Stimulated activated naive CD4-positive, alpha-beta T cell treated with Interleukin-2 at 50 U/mL for 16 hours (primary cell): ENCODE measurements around the gene TMEM170B.
"Not testable (repeated sequence)": the region's sequence is repeated elsewhere in the genome, so short reads cannot be mapped to it uniquely, and the experiment has no call there.

Experiments
- DNase-seq: peaks from one replicate; lab custom pipeline; 2025; lab: John Stamatoyannopoulos, UW

TMEM170B gene

GRCh38 chr6:11528996-11529395 lies 8.6 kb upstream of the TMEM170B start:
- DNase-seq: no peak

DNA sequence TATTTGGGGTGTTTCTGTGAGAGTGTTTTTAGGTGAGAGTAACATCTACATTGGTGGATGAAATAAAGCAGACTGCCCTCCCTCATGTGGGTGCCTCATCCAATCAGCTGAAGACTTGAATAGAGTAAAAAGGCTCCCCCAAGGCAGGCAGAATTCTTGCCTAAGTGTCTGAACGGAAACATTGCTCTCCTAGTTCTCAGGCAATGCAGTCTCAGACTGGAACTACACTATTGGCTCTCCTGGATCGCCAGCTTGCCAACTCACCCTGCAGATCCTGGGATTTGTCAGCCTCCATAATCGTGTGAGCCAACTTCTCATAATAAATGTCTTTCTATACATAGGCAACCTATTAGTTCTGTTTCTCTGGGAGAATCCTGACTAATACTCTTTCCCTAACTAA lies 5.5 kb upstream of the TMEM170B start:
- DNase-seq: no peak

DNA sequence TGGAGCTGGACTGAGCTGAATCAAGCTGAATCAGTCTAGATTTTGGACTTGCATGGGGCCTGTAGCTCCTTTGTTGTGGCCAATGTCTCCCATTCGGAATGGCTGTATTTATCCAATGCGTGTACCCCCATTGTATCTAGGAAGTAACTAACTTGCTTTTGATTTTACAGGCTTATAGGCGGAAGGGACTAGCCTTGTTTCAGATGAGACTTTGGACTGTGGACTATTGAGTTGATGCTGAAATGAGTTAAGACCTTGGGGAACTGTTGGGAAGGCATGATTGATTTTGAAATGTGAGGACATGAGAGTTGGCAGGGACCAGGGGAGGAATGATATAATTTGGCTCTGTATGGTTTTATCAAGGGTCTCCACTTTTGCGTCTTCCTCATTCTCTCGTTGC lies 3.0 kb upstream of the TMEM170B start:
- no peak for DNase-seq

GRCh38 chr6:11535801-11536230 lies 1.7 kb upstream of the TMEM170B start:
- DNase-seq: no peak

DNA sequence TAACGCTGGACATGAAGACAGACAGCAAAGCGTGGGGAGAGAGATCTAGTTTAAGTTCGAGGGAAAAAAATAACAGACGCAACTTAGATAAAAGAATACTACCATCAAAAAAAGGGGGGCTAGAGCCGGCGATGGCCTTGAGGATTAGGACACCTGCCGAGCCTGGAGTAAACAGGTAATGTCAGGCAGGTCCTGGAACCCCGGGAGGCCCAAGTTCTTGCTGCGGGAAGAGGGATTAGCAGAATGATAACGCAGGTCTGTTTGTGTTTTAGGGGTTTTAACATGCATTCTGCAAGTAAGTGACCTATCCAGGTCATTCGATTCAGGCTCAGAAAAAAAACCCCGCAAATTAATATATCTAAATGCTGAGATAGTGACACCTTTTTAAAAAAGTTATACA lies 754 bp upstream of the TMEM170B start:
- DNase-seq: no peak

GRCh38 chr6:11538052-11538818 lies 686 bp downstream of the TMEM170B start:
- DNase-seq: no peak

DNA sequence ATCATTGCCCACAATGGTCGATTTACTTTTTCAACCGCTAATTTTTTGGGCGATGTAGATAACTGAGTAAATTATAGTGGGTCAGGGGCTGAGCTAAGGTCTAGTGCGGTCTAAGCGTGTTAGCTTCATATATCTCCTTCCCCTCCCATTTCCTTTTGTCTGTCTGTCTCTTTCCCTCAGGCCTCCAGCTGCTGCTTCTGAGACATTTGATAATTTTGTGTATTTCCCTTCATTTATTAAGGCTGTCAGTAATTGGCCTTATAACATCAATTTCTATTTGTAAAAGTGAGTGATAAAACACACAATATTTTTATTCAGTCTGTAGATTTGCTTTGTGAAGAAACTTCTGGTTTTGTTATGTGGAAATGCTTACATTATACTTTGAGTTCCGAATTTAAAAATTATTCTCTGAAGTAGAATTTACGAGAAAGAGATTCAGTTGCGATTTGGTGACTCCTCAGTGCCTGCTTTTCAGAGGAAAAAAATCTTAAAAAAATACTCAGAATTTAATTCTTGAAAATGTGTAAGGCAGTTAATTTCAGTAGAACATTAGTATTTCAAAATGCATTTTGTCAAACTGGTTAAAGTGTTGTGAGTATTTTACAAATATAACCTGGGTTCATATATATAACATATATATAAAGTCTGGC lies 1.4 kb downstream of the TMEM170B start:
- DNase-seq: no peak

- DNase-seq: no peak
These were observed 5.3 kb downstream of the TMEM170B start for GRCh38 chr6:11542863-11543262.

GRCh38 chr6:11543919-11544518 lies 6.5 kb downstream of the TMEM170B start:
- no peak for DNase-seq

DNA sequence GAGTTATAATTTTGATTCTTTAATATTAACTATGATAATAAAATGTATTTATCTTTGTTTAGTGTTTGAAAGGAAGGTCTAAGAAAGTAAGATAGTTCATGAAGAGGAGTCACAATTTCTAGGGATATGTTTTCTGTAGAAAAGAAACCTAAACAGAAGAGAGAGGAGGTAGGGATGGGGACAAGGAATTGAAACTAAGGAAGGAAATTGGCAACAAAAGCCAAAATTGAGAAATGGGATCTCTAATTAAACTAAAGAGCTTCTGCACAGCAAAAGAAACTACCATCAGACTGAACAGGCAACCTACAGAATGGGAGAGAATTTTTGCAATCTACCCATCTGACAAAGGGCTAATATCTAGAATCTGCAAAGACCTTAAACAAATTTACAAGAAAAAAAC lies 10.3 kb downstream of the TMEM170B start:
- not testable (repeated sequence) for DNase-seq

DNA sequence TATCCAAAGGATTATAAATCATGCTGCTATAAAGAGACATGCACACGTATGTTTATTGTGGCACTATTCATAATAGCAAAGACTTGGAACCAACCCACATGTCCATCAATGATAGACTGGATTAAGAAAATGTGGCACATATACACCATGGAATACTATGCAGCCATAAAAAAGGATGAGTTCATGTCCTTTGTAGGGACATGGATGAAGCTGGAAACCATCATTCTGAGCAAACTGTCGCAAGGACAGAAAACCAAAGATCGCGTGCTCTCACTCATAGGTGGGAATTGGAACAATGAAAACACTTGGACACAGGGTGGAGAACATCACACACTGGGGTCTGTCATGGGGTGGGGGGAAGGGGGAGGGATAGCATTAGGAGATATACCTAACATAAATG lies 11.0 kb downstream of the TMEM170B start:
- not testable (repeated sequence) for DNase-seq

- DNase-seq: no peak
These were observed 13.5 kb downstream of the TMEM170B start for GRCh38 chr6:11551053-11551452.

- DNase-seq: no peak
These were observed 14.9 kb downstream of the TMEM170B start for GRCh38 chr6:11552442-11552841.

DNA sequence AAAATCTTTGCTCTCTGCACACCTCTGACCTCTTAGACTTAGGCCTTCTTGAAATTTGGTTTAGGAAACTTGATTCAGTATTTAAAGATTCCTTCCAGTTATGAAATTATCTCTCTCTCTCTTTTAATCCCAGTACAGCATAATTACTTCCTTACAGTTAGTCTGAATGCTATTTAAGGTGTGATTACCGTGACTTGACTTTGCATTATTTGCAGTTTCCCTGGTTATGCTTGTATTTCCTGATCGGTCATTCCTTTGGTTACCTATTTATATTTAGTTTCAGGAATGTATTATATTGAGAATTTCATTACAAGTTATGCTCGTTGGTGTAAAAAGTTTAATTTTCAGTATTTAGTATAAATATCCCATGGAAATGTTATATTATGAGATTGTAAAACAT lies 16.3 kb downstream of the TMEM170B start:
- DNase-seq: no peak

GRCh38 chr6:11556309-11556708 lies 18.8 kb downstream of the TMEM170B start:
- no peak for DNase-seq

DNA sequence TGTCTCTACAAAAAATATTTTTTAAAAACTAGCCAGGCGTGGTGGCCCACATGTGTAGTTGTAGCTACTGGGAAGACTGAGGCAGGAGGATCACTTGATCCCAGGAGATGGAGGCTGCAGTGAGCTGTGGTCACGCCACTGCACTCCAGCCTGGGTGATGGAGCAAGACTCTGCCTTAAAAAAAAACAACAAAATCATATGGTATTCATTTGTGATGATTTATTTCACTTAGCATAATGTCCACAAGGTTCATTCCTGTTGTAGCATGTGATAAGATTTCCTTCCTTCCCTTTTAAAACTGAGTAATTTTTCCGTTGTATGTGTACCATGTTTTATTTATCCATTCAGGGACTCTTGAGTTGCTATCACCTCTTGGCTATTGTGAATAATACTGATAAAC lies 26.2 kb downstream of the TMEM170B start:
- no peak for DNase-seq

- no peak for DNase-seq
These were observed 29.1 kb downstream of the TMEM170B start for GRCh38 chr6:11566609-11567008.

DNA sequence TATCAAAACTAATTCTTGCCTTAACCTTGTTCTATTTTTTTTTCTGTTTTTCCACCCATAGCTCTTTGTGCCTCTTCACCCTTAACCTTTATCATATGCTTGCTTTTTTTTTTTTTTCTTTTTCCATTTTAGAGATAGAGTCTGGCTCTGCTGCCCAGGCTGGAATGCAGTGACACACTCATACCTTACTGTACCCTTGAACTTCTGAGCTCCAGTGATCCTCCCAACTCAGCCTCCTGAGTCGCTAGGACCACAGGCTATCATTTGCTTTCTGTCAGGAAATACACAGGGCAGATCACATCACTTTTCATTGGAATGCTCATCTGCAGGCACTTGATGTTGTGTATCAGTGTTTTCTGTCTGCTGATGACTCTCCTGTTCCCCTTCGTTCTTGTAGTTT lies 33.5 kb downstream of the TMEM170B start:
- no peak for DNase-seq

DNA sequence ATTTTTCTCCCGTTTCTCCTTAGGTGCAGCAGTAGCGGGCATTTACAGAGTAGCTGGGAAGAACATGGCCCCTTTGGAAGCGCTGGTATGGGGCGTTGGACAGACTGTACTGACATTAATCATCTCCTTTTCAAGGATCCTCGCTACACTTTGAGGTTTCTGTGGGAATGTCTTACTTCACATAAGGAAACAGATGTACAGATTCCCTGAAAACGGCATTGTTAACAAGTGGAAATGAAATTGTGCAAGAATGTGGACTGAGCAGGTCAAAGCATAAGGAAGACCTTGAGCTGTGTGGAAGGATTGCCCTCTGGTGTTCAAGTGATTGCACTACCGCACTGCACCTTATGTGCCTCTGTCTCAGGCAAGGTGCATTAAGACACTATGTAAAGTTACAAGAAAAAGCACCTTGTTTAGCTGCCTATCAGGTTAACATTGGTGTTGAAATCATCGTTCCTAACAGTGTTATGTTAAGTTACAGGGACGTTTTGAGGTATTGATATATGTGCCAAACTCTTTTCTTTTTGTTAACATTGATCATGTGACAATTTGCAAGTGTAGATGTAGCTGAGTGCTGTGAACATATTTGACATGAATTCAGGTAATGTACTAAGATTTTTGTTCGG lies 38.0 kb downstream of the TMEM170B start:
- peak; percentile 11 for DNase-seq

DNA sequence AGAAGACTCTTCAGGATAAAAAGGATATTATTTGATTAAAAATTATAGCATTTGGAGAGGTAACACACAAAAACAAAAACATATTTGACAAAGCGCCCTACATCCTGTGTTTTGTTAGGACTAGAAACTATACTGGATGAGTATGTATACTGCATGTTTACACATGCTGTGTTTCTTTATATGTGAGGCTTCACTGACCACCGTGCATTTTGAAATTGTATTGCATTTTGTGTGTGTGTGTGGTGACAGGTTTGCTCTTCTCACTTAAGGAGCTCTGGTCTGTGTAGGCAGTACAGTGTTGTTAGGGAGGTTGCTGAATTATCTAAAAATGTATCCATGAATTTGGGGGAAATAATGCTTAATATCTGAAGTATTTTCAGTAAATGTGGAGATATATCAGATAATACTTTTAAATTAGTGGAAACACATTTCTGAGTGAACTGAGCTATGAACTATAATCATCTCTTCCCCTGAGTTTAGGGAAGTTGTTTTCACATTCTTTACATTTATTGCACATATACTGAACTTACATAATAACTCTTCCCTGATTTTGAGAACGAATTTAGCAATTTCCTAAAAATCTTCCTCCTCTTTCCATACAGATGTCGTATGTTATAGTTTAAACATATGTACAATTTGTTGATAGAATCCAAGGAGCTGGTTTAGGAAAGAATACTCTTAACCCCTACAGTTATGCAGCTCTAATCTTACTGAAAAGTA lies 43.3 kb downstream of the TMEM170B start:
- no peak for DNase-seq

DNA sequence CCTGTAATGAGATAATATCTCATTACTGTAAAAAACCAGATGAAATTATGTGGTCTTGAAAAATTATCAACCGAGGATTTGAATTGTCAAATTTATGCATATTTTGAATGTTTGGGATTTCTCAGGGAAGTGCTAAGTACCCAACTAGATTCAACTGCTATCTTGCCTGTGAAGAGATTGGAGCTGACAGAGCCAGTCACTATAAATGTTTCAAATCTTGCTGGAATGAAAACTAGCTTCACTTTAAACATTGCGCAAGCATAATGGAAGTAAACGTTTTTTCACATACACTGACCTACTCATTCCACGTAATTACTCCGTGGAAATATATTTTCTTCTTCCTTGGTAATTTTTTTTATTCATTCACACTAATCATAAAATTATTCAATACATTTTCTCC lies 46.7 kb downstream of the TMEM170B start:
- DNase-seq: no peak

- no peak for DNase-seq
These were observed 48.0 kb downstream of the TMEM170B start for GRCh38 chr6:11585426-11586016.
